Ovary (tissue), 9 donors: Measurements from ENCODE around the gene ITPR3. TPM values are rescaled to one million over a fixed set of nuclear protein-coding genes. Genes with fewer than 3 reads are reported as not detected.

Source experiments
- DNase-seq, 5 donors: peaks; one replicate each; pipeline ENCODE4 v3.0.0-alpha.2; 2019 to 2020
- H3K27ac ChIP-seq, 2 donors: fragments of 200-600 bp; one replicate each; pipeline versions ENCODE4 v1.5.1 to v1.8.0; 2019 to 2022
- H3K27me3 ChIP-seq: fragments of 200-600 bp; one replicate; pipeline ENCODE4 v1.8.0; 2022
- H3K36me3 ChIP-seq: fragments of 200-600 bp; sonication (generic); one replicate; pipeline ENCODE4 v1.5.1; 2019
- H3K4me1 ChIP-seq: one replicate; pipeline ENCODE4 v1.8.1; 2013; ENCODE audit warnings: mild to moderate bottlenecking, moderate library complexity; ENCODE audit not compliant: insufficient read depth
- H3K4me3 ChIP-seq: fragments of 200-600 bp; sonication (generic); one replicate; pipeline ENCODE4 v1.5.1; 2017
- H3K9me3 ChIP-seq, 2 donors: fragments of 200-600 bp in 1 of 2; sonication (generic) in 1 of 2; one replicate each; pipeline versions ENCODE4 v1.5.1 to v1.8.1; 2013 to 2019; ENCODE audit warnings: mild to moderate bottlenecking in 1 of 2, moderate library complexity in 1 of 2
- EP300 ChIP-seq: sonication (generic); formaldehyde crosslinking; IDR thresholded peaks from one replicate; pipeline ENCODE4 v1.6.1; 2017; ENCODE audit warnings: antibody characterized with exemption
- POLR2A ChIP-seq: fragments of 450-650 bp; IDR thresholded peaks from one replicate; pipeline ENCODE4 v1.6.1; 2017; ENCODE audit warnings: antibody characterized with exemption, mild to moderate bottlenecking, moderate library complexity
- WGBS, 3 donors: extraction: QIAGEN DNeasy Blood & Tissue Kit in 1 of 3; methylation state at CpG; one replicate each; pipeline versions ENCODE4 v1.1.5 to v1.1.7; 2013 to 2017; 5-methylcytosine and 5-hydroxymethylcytosine counted together
- intact Hi-C, 4 donors: fragments of 100-400 bp; cut with DNase I; formaldehyde crosslinking; loops; one replicate each; pipeline versions ENCODE4 v1.11.0 to v1.15.1; 2022 to 2023
- polyA plus RNA-seq, 2 donors: library from polyadenylated mRNA; stranded (reverse); fragments of 200-250 nt in 1 of 2; fragments of 350-450 nt in 1 of 2; fragmentation: Illumina TruSeq in 1 of 2; extraction: RNeasy Lipid Tissue Mini Kit (QIAGEN cat#74804) in 1 of 2; gene quantifications; one replicate each; pipeline ENCODE4 v1.2.3, GENCODE V29; 2013 to 2014
- total RNA-seq, 7 donors: library from RNA; depleted of rRNA in 2 of 7; stranded (reverse); fragments of >200 nt in 2 of 7; fragmentation: NEBNext Ultra II Directional in 3 of 7; extraction: Animal tissue kit (Norgen Biotek cat#: 25700) in 3 of 7; gene quantifications; one replicate each; pipeline versions ENCODE4 v1.1.0 to v1.2.4, GENCODE V29; 2016 to 2023
- TF ChIP-seq, protein P1 (sequence below), 3 donors: fragments of 450-650 bp in 2 of 3; fragments of 200-600 bp in 1 of 3; IDR thresholded peaks; one replicate each; pipeline versions ENCODE4 v1.5.1 to v1.8.0; 2016 to 2022; ENCODE audit warnings: antibody characterized with exemption in 3 of 3, mild to moderate bottlenecking in 1 of 3
- donor health status: DM: no; HTN: no; CAD: no; lungs with moderate emphysema.
- donor health status: DM: no; HTN: no; CAD: no.
- donor health status: Bipolar disorder and iron deficiency.
- donor health status: DM: yes; HTN: yes; CAD: no.
- donor health status: DM: no; HTN: no; CAD: no.
- donor health status: DM: yes; HTN: yes; CAD: no.

ITPR3 gene
- total and polyA plus RNA-seq, 9 donors = 3.6 to 31.1 (median 11.7) TPM

DNA sequence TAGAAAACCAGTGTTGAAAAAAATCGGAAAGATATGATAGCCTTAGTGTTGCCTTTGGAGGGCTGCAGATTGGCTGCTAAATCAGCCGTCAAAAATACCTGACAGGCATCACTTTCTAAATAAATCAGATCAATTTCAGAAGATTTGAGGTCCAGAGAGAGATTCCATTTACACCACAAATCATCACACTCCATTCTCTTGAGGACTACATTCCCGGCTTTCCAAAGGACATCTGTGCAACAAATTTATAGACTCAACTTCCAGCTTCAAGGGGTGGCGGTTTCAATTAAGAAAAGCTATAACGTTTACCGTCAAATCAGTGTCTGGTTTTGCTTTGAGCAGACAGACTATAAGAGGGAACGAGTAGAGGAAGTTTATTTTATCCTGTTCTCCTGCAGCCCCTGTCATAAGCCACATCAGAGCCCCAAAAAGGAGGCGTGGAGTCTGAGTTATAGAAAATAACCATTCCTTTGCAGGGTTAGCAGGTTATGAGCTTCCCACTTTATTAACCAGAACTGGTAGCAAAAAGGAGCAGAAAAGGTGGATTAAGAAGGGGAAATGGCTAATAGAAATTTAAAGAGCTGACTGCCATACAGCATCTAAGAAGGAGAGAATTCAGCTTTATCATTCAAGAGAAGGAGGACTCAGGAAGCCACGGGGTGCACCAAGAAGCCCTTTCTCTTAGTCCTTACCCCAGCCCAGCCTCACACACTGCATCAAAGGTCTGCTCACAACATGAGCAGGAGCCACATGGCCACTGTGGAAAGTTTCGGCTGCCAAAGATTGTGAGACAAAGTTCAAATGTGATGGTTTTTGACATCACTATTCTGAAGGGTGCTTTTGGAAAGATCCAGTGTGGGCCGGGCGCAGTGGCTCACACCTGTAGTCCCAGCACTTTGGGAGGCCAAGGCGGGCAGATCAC lies 103.2 kb downstream of the ITPR3 start:
- Histone ChIP-seq H3K4me1 (peaks cover 4% of the 10 kb centered on the region), H3K27me3 (no peaks in the 10 kb centered on the region), H3K4me3 (no peak overlapping the region), H3K36me3 (no peaks in the 10 kb centered on the region), H3K9me3 (no peaks in the 10 kb centered on the region), H3K27ac (no peak overlapping the region)
- TF ChIP-seq EP300 = no peak
- TF ChIP-seq, protein P1, sequence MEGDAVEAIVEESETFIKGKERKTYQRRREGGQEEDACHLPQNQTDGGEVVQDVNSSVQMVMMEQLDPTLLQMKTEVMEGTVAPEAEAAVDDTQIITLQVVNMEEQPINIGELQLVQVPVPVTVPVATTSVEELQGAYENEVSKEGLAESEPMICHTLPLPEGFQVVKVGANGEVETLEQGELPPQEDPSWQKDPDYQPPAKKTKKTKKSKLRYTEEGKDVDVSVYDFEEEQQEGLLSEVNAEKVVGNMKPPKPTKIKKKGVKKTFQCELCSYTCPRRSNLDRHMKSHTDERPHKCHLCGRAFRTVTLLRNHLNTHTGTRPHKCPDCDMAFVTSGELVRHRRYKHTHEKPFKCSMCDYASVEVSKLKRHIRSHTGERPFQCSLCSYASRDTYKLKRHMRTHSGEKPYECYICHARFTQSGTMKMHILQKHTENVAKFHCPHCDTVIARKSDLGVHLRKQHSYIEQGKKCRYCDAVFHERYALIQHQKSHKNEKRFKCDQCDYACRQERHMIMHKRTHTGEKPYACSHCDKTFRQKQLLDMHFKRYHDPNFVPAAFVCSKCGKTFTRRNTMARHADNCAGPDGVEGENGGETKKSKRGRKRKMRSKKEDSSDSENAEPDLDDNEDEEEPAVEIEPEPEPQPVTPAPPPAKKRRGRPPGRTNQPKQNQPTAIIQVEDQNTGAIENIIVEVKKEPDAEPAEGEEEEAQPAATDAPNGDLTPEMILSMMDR (IDR thresholded peaks at IDR 0.05) = no peak
- TF ChIP-seq POLR2A = no peak
- intact Hi-C loops = no loop called here
- DNase-seq = no peak
- 63 to 70% (median 65%) methylated on average over 13 of the region's 13 CpGs for WGBS, 3 donors

DNA sequence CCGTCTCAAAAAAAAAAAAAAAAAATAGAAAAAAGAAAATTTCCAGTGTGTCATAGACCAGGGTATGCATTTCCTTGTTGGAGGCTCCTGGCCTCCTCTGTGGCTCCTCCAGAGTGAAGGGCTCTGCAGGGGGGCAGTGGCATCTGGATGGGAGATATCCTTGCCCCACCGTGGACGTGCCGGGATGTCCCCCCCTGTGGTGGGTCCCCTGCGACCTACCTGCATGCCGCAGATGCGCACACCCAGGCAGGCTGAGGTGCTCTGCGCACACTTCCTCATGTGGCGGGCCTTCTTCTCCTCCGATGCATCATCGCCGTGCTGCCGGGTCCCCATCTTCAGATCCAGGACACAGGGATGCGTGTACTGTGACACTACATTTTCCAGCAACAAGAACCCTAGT lies 104.1 kb downstream of the ITPR3 start:
- DNase-seq = no peak
- 94 to 96% (median 95%) methylated on average over 13 to 14 of the region's 14 CpGs for WGBS, 3 donors
- TF ChIP-seq, protein P1 (IDR thresholded peaks at IDR 0.05) = no peak
- TF ChIP-seq EP300 (no peak), POLR2A (no peak)
- Histone ChIP-seq H3K9me3 (no peaks in the 10 kb centered on the region), H3K36me3 (no peaks in the 10 kb centered on the region), H3K27ac (no peak overlapping the region), H3K4me3 (no peak overlapping the region), H3K27me3 (no peaks in the 10 kb centered on the region), H3K4me1 (peaks cover 4% of the 10 kb centered on the region)
- intact Hi-C loops = no loop called here

DNA sequence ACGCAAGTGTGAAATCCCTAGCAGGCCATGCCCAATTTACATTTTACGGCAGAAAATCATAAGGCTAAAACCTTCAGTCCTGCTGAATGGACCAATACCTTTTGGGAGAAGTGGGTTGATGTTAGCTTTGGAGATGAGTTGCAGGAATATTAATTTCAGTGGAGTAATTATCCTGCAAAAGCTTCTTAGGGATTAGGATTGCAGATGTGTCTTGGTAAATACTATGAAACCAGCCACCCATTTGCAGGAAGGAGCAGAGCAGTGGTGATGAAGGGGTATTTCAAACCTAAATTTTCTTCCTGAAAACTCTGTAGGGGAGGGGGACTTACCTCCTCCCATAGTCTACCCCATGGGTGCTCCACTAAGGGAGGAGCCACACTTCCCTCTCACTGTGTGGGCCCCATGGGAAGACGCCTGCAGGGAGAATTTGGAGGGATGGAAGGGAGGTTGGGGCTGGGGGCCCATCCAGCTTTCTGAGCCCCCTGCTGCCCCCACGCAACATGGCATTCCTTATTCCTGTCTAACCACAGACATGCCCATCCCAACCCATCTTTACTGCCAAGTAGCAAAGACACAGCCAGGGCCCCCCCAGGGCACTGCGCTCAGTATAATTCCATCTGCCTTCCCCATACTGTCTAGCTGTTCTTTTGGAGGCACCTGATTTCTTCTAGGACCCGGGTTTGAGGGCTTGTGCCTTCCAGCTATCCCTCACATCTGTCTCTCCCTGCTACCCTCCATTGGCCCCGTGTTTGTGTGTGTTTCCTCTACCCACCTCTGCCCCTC lies 105.0 kb downstream of the ITPR3 start:
- Histone ChIP-seq H3K4me3 (no peak overlapping the region), H3K27me3 (no peaks in the 10 kb centered on the region), H3K27ac (no peak overlapping the region), H3K9me3 (no peaks in the 10 kb centered on the region), H3K4me1 (peaks cover 4% of the 10 kb centered on the region), H3K36me3 (no peaks in the 10 kb centered on the region)
- WGBS, 3 donors = 84 to 96% (median 94%) methylated on average over 7 of the region's 7 CpGs
- TF ChIP-seq EP300 (no peak), POLR2A (no peak)
- TF ChIP-seq, protein P1 (IDR thresholded peaks at IDR 0.05) = no peak
- intact Hi-C loops = no loop called here
- no peak for DNase-seq

DNA sequence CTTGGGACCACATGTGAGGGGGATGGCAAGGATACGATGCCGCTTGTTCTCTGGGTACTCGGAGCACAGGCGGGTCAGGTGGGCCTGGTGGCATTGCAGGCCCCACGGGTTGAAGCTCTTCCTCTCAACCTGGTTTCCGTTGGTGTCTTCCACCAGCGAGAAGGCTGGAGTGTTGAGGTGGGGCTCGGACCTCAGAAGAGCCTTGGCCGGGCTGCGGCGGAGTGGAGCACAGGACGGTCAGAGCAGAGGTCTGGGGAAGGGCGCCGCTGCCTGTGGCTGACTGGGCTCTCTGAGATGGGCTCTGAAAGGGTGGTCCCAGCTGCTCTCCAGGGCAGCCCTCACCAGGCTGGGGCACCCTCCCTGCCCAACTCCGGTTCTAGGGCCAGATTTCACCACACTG lies 105.6 kb downstream of the ITPR3 start:
- H3K4me3 ChIP-seq = no peak overlapping the region
- no peak for DNase-seq
- 94 to 95% (median 95%) methylated on average over 15 of the region's 15 CpGs for WGBS, 3 donors
- TF ChIP-seq POLR2A (no peak), EP300 (no peak)
- TF ChIP-seq, protein P1 (IDR thresholded peaks at IDR 0.05) = no peak
- peaks cover 4% of the 10 kb centered on the region for H3K4me1 ChIP-seq
- H3K27ac ChIP-seq = no peak overlapping the region
- no peaks in the 10 kb centered on the region for H3K9me3 ChIP-seq
- intact Hi-C loops = no loop called here
- H3K36me3 ChIP-seq = no peaks in the 10 kb centered on the region
- H3K27me3 ChIP-seq = no peaks in the 10 kb centered on the region
